Measurements from ENCODE around the gene CEP85L.

- TF ChIP-seq CTCF (conservative IDR thresholded peaks at IDR 0.05 in 1 of 2, IDR thresholded peaks at IDR 0.05 in 1 of 2; ENCODE audit: low read depth in 1 of 2, low read length in 2 of 2) (no peak), EZH2 (IDR thresholded peaks at IDR 0.05; ENCODE audit: low read length, missing control alignments) (no peak)
These were observed 12.9 kb upstream of the CEP85L start for GRCh38 chr6:118663993-118664985.

Measured in fibroblast of lung (primary cell).